ENCODE data around the gene SLC14A1.

Gene SLC14A1

DNA sequence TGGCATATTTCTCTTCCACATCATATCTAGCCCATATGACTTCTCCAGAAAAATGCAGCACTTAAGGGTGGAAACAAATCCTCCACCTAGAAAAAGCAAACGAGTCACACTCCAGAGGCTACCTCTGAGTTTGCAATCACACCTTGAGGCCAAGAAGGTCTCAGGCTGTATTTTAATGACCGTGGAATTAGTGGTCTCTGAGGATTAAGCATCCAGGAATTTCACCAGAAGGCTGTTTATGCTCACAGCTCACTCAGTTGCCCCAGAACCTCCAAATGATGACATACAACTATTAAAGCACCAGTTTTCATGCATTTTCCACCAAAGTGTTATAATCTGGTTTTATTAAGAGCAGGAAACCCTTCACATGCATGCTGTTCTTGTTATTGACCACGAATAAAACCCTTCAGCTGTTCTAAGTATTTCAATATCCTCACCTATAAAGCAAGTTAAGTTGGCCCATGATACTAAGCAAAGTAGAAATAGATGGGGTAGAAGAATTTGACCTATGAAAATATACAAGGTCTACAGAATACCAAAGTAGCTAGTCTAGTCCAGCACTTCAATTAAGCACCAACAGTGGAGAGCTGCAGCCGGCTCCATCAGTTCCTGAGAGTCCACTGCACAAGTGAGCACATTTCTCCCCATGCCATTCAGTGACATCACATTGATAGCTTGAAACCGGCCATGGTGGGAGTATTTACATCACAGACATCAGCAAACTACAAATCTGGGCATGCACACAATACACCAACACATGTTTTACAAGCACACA is 39.5 kb upstream of the SLC14A1 start:
- no peak for DNase-seq (ENCODE audit: low read depth)
- H3K4me3 ChIP-seq (ENCODE audit: low read length): no peak overlapping the region
- TF ChIP-seq, protein P1, sequence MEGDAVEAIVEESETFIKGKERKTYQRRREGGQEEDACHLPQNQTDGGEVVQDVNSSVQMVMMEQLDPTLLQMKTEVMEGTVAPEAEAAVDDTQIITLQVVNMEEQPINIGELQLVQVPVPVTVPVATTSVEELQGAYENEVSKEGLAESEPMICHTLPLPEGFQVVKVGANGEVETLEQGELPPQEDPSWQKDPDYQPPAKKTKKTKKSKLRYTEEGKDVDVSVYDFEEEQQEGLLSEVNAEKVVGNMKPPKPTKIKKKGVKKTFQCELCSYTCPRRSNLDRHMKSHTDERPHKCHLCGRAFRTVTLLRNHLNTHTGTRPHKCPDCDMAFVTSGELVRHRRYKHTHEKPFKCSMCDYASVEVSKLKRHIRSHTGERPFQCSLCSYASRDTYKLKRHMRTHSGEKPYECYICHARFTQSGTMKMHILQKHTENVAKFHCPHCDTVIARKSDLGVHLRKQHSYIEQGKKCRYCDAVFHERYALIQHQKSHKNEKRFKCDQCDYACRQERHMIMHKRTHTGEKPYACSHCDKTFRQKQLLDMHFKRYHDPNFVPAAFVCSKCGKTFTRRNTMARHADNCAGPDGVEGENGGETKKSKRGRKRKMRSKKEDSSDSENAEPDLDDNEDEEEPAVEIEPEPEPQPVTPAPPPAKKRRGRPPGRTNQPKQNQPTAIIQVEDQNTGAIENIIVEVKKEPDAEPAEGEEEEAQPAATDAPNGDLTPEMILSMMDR (conservative IDR thresholded peaks at IDR 0.05; ENCODE audit: low read depth, low read length): no peak

DNA sequence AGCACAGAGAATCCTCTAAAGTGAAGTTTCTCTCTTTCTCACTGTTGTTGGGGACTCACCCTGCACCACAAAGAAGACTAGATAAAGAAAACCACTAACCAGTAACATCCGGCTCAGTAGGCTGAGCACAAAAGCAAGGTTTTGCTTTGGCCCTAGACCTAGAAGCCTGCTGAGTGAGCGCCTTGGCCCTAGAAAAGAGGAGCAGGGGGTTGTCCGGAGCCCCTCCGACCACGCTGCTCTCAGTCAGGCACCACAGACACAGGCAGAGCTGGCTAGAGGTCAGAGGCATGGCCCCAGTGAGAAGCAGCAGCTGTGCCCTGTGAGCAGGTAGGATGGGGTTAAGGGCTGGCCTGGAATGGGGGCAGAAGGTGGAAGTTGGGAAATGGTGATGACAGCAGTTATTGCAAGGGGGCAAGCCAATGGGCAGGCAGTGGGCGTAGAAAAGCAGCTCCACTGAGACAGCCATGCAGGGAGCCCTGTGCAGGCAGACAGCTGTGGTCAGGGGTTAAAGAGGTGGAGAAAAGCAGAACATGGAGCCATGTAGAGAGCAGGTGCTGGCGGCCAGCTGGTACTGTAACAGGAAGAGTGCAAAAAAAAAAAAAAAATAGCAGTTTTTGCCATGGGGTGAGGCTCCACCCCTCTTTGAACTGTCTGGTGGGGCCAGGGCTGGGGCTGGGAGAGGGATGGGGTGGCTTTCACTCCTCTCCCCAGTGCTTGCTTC is 36.9 kb upstream of the SLC14A1 start:
- DNase-seq (ENCODE audit: low read depth): no peak
- H3K4me3 ChIP-seq (ENCODE audit: low read length): no peak overlapping the region
- TF ChIP-seq, protein P1 (conservative IDR thresholded peaks at IDR 0.05; ENCODE audit: low read depth, low read length): no peak

DNA sequence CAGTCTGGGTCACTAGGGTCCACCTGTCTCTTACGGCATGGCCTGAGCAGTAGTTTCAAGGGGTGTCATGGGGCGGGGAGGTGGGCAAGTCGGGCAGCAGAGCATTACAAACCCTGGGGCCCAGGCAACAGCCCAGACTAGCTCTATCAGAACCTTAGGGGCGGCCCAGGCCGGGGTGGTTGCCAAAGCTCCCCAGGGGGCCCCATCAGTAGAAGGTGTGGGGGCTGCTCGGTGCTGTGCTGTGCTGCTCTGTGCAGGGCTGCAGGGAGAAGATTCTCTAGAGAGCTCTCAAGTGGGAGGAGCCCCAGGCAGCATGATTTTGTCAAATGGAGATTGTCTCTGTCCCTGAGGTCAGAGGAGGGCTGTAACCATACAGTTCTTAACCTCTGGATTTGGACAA is 36.4 kb upstream of the SLC14A1 start:
- H3K4me3 ChIP-seq (ENCODE audit: low read length): no peak overlapping the region
- DNase-seq (ENCODE audit: low read depth): no peak

DNA sequence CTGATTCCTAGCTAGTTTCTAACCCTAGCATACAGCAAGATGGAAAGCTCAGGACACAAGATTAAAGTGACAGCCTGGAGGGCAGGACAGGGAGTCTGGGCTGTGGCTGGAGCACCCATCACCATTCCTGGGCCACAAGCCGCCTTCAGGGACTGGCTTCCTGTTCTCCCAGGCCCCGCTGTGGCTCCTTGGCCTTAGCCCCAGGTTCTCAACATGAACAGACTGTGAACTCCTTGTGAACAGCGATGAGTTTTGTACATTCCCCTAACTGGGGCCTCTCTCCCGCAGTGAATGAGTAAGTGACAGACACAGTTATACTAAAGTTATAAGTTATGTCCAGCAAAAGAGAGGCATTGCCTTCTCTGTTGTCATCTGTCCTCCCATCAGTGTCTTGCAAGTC is 35.9 kb upstream of the SLC14A1 start:
- TF ChIP-seq, protein P1 (conservative IDR thresholded peaks at IDR 0.05; ENCODE audit: low read depth, low read length): no peak
- no peak for DNase-seq (ENCODE audit: low read depth)
- H3K4me3 ChIP-seq (ENCODE audit: low read length): no peak overlapping the region

More for the DNA sequence above, 36.4 kb upstream of the SLC14A1 start:
- TF ChIP-seq, protein P1 (conservative IDR thresholded peaks at IDR 0.05; ENCODE audit: low read depth, low read length): no peak

DNA sequence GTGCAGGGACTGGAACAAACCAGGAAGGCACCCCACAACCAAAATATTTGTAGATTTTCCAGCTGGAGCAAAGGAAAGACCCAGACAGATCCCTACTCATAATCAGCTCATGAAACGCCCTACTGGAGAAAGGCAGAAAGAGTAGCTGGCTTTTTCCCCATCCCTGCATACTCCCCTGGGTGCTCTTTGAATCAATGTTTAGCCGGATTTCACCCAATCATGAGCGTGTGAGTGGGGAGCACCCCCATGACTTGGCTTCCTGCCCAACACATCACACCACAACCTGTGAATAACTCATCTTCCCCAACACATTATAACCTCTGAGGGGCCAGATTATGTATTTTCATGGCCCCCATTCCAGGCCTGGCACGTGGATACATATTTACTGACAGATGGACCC is 35.1 kb upstream of the SLC14A1 start:
- no peak overlapping the region for H3K4me3 ChIP-seq (ENCODE audit: low read length)
- no peak for DNase-seq (ENCODE audit: low read depth)
- TF ChIP-seq, protein P1 (conservative IDR thresholded peaks at IDR 0.05; ENCODE audit: low read depth, low read length): no peak

DNA sequence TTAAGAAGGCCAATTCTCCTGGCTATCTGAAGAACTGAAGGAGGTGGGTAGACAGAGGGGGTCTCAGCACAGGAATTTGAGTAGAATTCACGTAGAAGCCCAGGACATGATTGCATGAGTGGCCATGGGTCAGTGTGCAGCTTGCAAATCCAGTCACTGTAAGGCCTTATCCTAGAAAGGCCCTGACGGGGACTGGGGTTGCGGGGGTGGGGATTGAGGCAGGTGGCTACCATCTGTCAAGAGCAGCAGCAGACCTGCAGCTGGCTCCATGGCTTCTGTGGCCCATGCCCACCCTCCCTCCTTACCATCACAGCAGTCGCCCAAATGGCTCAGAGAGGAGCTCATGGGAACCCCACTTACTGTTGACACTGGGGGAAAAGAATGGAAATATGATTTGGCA is 34.6 kb upstream of the SLC14A1 start:
- no peak overlapping the region for H3K4me3 ChIP-seq (ENCODE audit: low read length)
- no peak for DNase-seq (ENCODE audit: low read depth)

More for the DNA sequence above, 34.6 kb upstream of the SLC14A1 start:
- TF ChIP-seq, protein P1 (conservative IDR thresholded peaks at IDR 0.05; ENCODE audit: low read depth, low read length): no peak
